HepG2 (cell line): Measurements from ENCODE around the gene KRTAP3-3. TPM values are rescaled to one million over a fixed set of nuclear protein-coding genes. Genes with fewer than 3 reads are reported as not detected.

Experiments
- HMG20A ChIP-seq: IDR thresholded peaks from 2 replicates; pipeline ENCODE4 v1.6.1; 2016; ENCODE audit warnings: borderline replicate concordance
- PCBP2 ChIP-seq: fragments of 200-400 bp; formaldehyde crosslinking; optimal IDR thresholded peaks from 2 replicates; pipeline ENCODE3; 2018; ENCODE audit warnings: low read length, low read depth; ENCODE audit not compliant: poor library complexity, severe bottlenecking
- PPARG ChIP-seq: conservative IDR thresholded peaks from 2 replicates; pipeline ENCODE4 v1.6.1; 2016; ENCODE audit warnings: missing biosample characterization, missing genetic modification reagents
- SOX5 ChIP-seq: IDR thresholded peaks from 2 replicates; pipeline ENCODE4 v1.6.1; 2016; ENCODE audit warnings: borderline replicate concordance
- SRSF1 ChIP-seq: fragments of 200-400 bp; formaldehyde crosslinking; optimal IDR thresholded peaks from 2 replicates; pipeline ENCODE3; 2017; ENCODE audit warnings: mild to moderate bottlenecking, low read depth, low read length, moderate library complexity
- TEAD3 ChIP-seq: optimal IDR thresholded peaks from 2 replicates; pipeline ENCODE3; 2016; ENCODE audit warnings: borderline replicate concordance
- TGIF2 ChIP-seq: IDR thresholded peaks from 2 replicates; pipeline ENCODE4 v1.6.1; 2016; ENCODE audit warnings: control low read depth, missing compliant biosample characterization
- ZBTB21 ChIP-seq: sonication (generic); formaldehyde crosslinking; IDR thresholded peaks from 2 replicates; pipeline ENCODE4 v1.4.0; 2020; ENCODE audit warnings: missing genetic modification reagents
- ZNF337 ChIP-seq: sonication (generic); formaldehyde crosslinking; IDR thresholded peaks from 2 replicates; pipeline ENCODE4 v1.5.1; 2020; ENCODE audit warnings: missing genetic modification reagents, low read depth, mild to moderate bottlenecking, borderline replicate concordance
- polyA plus RNA-seq, 8 experiments: library from polyadenylated mRNA; depleted of rRNA in 3 of 8; stranded (reverse) in 7 of 8; unstranded in 1 of 8; fragments of >200 nt; fragmentation: Illumina TruSeq in 4 of 8; extraction: Trizol in 4 of 8; gene quantifications; 2 replicates each; pipeline versions ENCODE4 v1.2.1 to v1.2.3, GENCODE V29; 2011 to 2016; ENCODE audit warnings: low read depth in 4 of 8, missing spikeins in 1 of 8, mixed read lengths in 1 of 8; ENCODE audit not compliant: insufficient read depth in 1 of 8
- total RNA-seq, 5 experiments: library from RNA; depleted of rRNA; stranded (reverse); fragments of >200 nt; fragmentation: Illumina TruSeq; extraction: Trizol; gene quantifications; 2 replicates each; pipeline ENCODE4 v1.2.3, GENCODE V29; 2016; ENCODE audit warnings: low read depth in 1 of 5
- TF ChIP-seq, protein P1 (sequence below): sonication (generic); formaldehyde crosslinking; IDR thresholded peaks from 2 replicates; pipeline ENCODE4 v1.4.0; 2020; ENCODE audit warnings: missing genetic modification reagents
- TF ChIP-seq, protein P2 (sequence below): IDR thresholded peaks from 2 replicates; pipeline ENCODE4 v1.4.0; 2020; ENCODE audit warnings: mild to moderate bottlenecking, missing genetic modification reagents
- TF ChIP-seq, protein P3 (sequence below): IDR thresholded peaks from 2 replicates; pipeline ENCODE4 v1.6.1; 2016

Gene KRTAP3-3
- total and polyA plus RNA-seq, 2 of the 13 experiments (the other 11 are each of a cell fraction or from before 2014, with no cell fraction given), result not detected

DNA sequence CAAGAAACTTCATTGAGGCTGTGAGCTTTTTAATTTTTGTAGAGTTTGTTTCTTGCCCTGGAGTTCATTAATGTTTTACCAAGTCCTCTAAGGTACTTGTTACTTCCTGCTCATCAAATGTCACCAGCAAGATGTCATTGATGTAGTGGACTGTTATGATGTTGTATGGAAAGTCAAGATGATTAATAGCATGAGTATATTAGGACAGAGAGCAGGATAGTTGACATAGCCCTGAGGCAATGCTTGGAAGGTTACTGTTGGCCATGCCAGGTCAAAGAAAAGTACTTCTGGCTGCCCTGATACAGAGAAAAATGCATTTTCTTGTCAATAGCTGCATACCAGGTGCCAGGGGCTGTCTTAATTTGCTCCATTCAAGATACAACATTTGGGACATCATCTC lies 26.4 kb upstream of the KRTAP3-3 start (continued):
- TF ChIP-seq, protein P1, sequence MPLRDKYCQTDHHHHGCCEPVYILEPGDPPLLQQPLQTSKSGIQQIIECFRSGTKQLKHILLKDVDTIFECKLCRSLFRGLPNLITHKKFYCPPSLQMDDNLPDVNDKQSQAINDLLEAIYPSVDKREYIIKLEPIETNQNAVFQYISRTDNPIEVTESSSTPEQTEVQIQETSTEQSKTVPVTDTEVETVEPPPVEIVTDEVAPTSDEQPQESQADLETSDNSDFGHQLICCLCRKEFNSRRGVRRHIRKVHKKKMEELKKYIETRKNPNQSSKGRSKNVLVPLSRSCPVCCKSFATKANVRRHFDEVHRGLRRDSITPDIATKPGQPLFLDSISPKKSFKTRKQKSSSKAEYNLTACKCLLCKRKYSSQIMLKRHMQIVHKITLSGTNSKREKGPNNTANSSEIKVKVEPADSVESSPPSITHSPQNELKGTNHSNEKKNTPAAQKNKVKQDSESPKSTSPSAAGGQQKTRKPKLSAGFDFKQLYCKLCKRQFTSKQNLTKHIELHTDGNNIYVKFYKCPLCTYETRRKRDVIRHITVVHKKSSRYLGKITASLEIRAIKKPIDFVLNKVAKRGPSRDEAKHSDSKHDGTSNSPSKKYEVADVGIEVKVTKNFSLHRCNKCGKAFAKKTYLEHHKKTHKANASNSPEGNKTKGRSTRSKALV (CRISPR knock-in tag), result no peak
- no peak for TF ChIP-seq SRSF1
- TF ChIP-seq ZNF337 (CRISPR knock-in tag), result no peak
- TF ChIP-seq HMG20A (CRISPR knock-in tag), result peak; percentile 36; the same call in 1 of the 2 replicates
- TF ChIP-seq, protein P2, sequence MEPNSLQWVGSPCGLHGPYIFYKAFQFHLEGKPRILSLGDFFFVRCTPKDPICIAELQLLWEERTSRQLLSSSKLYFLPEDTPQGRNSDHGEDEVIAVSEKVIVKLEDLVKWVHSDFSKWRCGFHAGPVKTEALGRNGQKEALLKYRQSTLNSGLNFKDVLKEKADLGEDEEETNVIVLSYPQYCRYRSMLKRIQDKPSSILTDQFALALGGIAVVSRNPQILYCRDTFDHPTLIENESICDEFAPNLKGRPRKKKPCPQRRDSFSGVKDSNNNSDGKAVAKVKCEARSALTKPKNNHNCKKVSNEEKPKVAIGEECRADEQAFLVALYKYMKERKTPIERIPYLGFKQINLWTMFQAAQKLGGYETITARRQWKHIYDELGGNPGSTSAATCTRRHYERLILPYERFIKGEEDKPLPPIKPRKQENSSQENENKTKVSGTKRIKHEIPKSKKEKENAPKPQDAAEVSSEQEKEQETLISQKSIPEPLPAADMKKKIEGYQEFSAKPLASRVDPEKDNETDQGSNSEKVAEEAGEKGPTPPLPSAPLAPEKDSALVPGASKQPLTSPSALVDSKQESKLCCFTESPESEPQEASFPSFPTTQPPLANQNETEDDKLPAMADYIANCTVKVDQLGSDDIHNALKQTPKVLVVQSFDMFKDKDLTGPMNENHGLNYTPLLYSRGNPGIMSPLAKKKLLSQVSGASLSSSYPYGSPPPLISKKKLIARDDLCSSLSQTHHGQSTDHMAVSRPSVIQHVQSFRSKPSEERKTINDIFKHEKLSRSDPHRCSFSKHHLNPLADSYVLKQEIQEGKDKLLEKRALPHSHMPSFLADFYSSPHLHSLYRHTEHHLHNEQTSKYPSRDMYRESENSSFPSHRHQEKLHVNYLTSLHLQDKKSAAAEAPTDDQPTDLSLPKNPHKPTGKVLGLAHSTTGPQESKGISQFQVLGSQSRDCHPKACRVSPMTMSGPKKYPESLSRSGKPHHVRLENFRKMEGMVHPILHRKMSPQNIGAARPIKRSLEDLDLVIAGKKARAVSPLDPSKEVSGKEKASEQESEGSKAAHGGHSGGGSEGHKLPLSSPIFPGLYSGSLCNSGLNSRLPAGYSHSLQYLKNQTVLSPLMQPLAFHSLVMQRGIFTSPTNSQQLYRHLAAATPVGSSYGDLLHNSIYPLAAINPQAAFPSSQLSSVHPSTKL (CRISPR knock-in tag), result peak; percentile 26; the same call in 1 of the 2 replicates
- TF ChIP-seq TGIF2 (CRISPR knock-in tag), result no peak
- no peak for TF ChIP-seq PCBP2
- TF ChIP-seq SOX5 (CRISPR knock-in tag), result peak; percentile 13; the same call in 1 of the 2 replicates
- TF ChIP-seq TEAD3, result peak; percentile 53
- TF ChIP-seq PPARG (CRISPR knock-in tag), result 0 out of 2 replicates have a peak, but pooled peaks have one; percentile 25
- TF ChIP-seq ZBTB21 (CRISPR knock-in tag), result 0 out of 2 replicates have a peak, but pooled peaks have one; percentile 33
- TF ChIP-seq, protein P3, sequence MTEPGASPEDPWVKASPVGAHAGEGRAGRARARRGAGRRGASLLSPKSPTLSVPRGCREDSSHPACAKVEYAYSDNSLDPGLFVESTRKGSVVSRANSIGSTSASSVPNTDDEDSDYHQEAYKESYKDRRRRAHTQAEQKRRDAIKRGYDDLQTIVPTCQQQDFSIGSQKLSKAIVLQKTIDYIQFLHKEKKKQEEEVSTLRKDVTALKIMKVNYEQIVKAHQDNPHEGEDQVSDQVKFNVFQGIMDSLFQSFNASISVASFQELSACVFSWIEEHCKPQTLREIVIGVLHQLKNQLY (CRISPR knock-in tag), result no peak
